Natural killer cell treated with Interleukin-12 subunit alpha and Interleukin-12 subunit beta and Interleukin-15 and Interleukin-18, amount 100 ng/mL, for 72 hours (primary cell): Measurements from ENCODE around the gene EXOG. TPM values are rescaled to one million over a fixed set of nuclear protein-coding genes. Genes with fewer than 3 reads are reported as not detected.

ENCODE experiments used
- total RNA-seq, 2 donors: library from RNA; stranded (reverse); gene quantifications; one replicate each; pipeline ENCODE4 v1.2.3, GENCODE V29; 2022

The EXOG gene
- total RNA-seq, 2 donors from 2014 or later = 33.6 to 36.3 TPM

Other genes with a start within 250 kb of the EXOG start
- gene SLC22A13, start 230.5 kb upstream of the EXOG start, total RNA-seq = 1 to 10 TPM; 1.3 to 1.8 TPM
- under 1 TPM in 1 of 2 donors, not detected in 1; 0.28 TPM for gene SLC22A14, start 214.0 kb upstream of the EXOG start, total RNA-seq
- gene XYLB, start 149.6 kb upstream of the EXOG start, total RNA-seq = 10 to 100 TPM in 1 of 2 donors, 1 to 10 TPM in 1; 3.8 to 11.4 TPM
- 1 to 10 TPM; 3.1 to 3.8 TPM for gene ACVR2B, start 42.5 kb upstream of the EXOG start, total RNA-seq
- gene SCN5A, start 153.3 kb downstream of the EXOG start, total RNA-seq = under 1 TPM in 1 of 2 donors, not detected in 1; 0.14 TPM